GM21576 (cell line): ENCODE data around the gene TTLL6.

Experiments
- ATAC-seq: cut with Tn5 transposase; IDR thresholded peaks from one replicate; pipeline ENCODE4 v1.9.1; 2021; ENCODE audit warnings: mild to moderate bottlenecking, moderate library complexity; ENCODE audit not compliant: unreplicated experiment

The TTLL6 gene

GRCh38 chr17:48761114-48761513, 55.9 kb downstream of the TTLL6 start:
- no peak for ATAC-seq

- no peak for ATAC-seq
These were observed 56.6 kb downstream of the TTLL6 start for GRCh38 chr17:48760411-48760810.

- no peak for ATAC-seq
These were observed 57.7 kb downstream of the TTLL6 start for GRCh38 chr17:48759288-48759687.

- ATAC-seq: no peak
These were observed 59.5 kb downstream of the TTLL6 start for GRCh38 chr17:48757524-48757961.

GRCh38 chr17:48756830-48757251, 60.2 kb downstream of the TTLL6 start:
- ATAC-seq: no peak

- ATAC-seq: no peak
These were observed 61.7 kb downstream of the TTLL6 start for GRCh38 chr17:48755356-48755755.

GRCh38 chr17:48754500-48755261, 62.3 kb downstream of the TTLL6 start:
- no peak for ATAC-seq

- no peak for ATAC-seq
These were observed 63.1 kb downstream of the TTLL6 start for GRCh38 chr17:48753794-48754499.

- no peak for ATAC-seq
These were observed 64.4 kb downstream of the TTLL6 start for GRCh38 chr17:48752399-48753288.

- ATAC-seq: no peak
These were observed 65.2 kb downstream of the TTLL6 start for GRCh38 chr17:48751733-48752398.

GRCh38 chr17:48751172-48751571, 65.9 kb downstream of the TTLL6 start:
- ATAC-seq: no peak

GRCh38 chr17:48749621-48750553, 67.1 kb downstream of the TTLL6 start:
- no peak for ATAC-seq

- no peak for ATAC-seq
These were observed 68.1 kb downstream of the TTLL6 start for GRCh38 chr17:48748718-48749566.

- no peak for ATAC-seq
These were observed 69.3 kb downstream of the TTLL6 start for GRCh38 chr17:48747445-48748363.

GRCh38 chr17:48746916-48747444, 70.0 kb downstream of the TTLL6 start:
- no peak for ATAC-seq

GRCh38 chr17:48745381-48746275, 71.4 kb downstream of the TTLL6 start:
- no peak for ATAC-seq
